ENCODE results near the gene WDR86.

WDR86 gene

DNA sequence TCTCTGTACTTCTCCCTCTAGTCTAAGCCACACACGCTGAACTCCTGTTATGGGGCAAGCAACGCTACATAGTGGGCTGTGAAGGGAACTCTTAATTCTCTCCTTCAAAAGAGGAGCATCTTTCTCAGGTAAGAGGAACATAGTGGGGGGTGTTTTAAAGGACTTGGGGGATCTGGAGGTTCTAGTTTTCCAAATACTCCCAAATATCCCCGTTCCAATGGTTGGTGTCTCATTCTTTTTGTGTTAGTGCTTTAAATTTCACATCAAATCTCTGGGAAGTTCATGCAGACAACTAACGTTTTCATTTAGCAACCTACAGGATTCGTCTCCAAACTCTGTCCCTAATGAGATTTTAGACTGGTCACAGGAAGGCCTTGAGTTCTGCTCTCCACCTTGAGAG is 12.4 kb upstream of the WDR86 start:
- H3K4me3 ChIP-seq (ENCODE audit: low read depth, low read length), result no peak overlapping the region
- TF ChIP-seq, protein P1, sequence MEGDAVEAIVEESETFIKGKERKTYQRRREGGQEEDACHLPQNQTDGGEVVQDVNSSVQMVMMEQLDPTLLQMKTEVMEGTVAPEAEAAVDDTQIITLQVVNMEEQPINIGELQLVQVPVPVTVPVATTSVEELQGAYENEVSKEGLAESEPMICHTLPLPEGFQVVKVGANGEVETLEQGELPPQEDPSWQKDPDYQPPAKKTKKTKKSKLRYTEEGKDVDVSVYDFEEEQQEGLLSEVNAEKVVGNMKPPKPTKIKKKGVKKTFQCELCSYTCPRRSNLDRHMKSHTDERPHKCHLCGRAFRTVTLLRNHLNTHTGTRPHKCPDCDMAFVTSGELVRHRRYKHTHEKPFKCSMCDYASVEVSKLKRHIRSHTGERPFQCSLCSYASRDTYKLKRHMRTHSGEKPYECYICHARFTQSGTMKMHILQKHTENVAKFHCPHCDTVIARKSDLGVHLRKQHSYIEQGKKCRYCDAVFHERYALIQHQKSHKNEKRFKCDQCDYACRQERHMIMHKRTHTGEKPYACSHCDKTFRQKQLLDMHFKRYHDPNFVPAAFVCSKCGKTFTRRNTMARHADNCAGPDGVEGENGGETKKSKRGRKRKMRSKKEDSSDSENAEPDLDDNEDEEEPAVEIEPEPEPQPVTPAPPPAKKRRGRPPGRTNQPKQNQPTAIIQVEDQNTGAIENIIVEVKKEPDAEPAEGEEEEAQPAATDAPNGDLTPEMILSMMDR (IDR thresholded peaks at IDR 0.05; ENCODE audit: borderline replicate concordance, insufficient read depth, low read depth, low read length), result no peak

DNA sequence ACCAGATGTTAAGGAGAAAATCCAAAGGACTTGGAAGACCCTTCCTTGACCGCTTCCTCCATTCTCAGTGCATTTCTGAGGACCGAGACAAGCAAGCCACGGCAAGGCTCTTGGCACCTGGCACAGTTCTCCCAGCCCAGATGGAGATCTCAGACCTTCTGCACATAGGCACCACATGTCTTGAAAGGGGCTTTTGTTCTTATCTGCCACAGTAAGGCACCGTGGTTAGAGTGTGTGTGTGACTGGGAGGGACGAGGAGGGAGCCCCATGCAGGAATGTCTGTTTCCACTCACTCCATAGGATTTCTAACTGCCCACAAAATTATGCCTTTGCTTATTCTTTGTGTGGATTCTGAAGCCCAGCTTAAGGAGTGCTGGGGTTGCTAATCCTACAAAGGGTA is 10.3 kb upstream of the WDR86 start:
- TF ChIP-seq, protein P1 (IDR thresholded peaks at IDR 0.05; ENCODE audit: borderline replicate concordance, insufficient read depth, low read depth, low read length), result no peak
- no peak overlapping the region for H3K4me3 ChIP-seq (ENCODE audit: low read depth, low read length)

DNA sequence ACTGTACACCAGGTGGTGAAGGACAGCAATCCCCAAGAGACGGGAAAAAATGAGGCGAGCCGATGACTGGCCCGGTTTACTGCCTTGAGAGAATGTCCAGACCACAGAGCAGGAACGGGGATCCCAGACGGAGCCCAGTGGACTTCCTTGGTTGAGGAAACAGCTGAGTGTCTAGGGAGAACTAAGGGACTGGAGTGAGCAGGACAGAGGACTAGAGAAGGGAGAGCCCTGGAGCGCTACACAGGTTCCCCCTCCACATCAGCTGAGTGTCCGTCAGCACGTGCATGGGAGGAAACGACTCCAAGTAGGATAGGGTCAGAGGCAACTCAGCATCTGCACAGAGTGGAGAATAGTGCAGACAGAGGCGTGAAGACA is 7.1 kb upstream of the WDR86 start:
- TF ChIP-seq, protein P1 (IDR thresholded peaks at IDR 0.05; ENCODE audit: borderline replicate concordance, insufficient read depth, low read depth, low read length), result no peak
- H3K4me3 ChIP-seq (ENCODE audit: low read depth, low read length), result no peak overlapping the region

DNA sequence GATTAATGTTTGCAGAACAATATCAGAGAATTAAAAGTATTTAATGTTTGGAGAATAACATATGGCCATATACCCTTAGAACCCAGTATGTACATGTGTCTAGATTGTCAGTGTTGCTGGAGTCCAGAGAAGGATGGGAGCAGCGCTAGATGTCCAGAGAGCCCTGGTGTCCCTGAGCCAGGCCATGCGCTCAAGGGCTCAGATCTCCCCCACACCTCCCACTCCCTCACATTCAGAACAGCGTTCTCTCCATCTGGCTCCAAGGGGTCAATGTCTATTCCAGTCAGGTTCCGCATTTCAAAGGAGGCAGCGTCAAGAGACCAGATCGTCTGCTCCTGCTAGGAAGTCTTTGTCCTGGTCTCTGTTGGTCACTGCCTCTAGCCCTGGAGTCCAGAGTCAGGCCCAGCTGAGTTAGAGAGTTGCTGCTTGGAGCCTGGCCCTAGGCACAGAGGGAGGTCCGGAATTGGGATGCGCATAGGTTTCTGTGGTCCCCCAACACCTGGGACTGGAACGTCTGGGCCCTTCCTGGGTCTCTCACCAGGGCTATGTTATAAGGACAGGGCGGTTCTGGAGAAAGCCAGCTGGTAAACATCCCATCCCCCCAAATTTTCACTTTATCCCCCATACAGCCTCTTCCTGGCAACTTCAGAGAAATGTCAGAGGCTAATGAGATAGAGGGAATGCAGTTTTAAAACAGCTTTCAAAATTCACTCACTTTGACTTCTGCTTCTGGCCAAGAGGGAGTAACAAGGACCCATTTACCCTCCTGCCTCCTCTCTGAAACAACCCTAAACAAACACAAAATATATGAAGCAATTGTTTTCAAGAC is 6.5 kb upstream of the WDR86 start:
- H3K4me3 ChIP-seq (ENCODE audit: low read depth, low read length), result no peak overlapping the region
- TF ChIP-seq, protein P1 (IDR thresholded peaks at IDR 0.05; ENCODE audit: borderline replicate concordance, insufficient read depth, low read depth, low read length), result no peak

DNA sequence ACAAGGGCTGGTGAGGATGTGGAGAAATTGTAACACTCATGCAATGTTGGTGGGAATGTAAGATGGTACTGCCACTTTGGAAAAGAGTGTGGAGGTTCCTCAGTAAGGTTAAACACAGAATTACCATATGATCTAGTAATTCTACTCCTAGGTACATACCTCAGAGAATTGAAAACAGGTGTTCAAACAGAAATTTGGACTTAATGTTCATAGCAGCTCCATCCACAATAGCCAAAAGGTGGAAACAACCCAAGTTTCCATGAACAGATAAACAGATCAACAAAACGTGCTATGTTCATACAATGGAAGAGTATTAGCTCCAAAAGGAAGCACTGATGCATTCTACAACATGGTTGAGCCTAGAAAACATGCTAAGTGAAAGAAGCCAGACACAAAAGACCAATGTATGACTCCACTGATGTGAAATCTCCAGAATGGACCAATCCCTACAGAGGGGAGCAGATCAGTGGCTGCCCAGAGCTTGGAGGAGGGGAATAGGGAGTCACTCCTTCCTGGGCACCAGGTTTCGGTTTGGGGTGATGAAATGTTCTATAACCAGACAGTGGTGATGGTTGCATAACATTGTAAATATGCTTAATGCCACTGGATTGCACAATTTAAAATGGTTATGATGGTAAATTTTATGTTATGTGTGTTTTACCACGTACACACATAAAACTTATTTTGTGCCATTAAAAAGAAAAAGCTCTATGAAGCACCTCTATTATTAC is 5.7 kb upstream of the WDR86 start:
- TF ChIP-seq, protein P1 (IDR thresholded peaks at IDR 0.05; ENCODE audit: borderline replicate concordance, insufficient read depth, low read depth, low read length), result no peak
- H3K4me3 ChIP-seq (ENCODE audit: low read depth, low read length), result no peak overlapping the region

DNA sequence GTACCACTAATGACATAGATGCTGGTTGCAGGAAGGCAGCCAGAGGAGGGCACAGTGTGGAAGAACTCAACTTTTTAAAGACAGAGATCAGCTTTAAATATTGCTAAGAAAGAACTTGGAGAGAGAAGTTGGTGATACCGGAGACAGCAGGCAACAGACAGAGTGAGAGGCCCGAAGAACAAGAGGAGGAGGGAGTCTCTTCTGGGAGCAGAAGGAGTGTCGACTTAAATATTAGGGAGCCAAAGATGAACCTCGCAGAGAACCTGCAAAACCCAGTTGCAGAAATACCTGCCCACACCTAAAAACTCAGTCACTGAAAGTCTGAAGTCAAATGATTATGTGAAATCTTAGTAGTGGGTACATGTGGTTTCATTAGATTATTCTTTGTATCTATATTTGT is 3.4 kb upstream of the WDR86 start:
- no peak overlapping the region for H3K4me3 ChIP-seq (ENCODE audit: low read depth, low read length)
- TF ChIP-seq, protein P1 (IDR thresholded peaks at IDR 0.05; ENCODE audit: borderline replicate concordance, insufficient read depth, low read depth, low read length), result no peak

DNA sequence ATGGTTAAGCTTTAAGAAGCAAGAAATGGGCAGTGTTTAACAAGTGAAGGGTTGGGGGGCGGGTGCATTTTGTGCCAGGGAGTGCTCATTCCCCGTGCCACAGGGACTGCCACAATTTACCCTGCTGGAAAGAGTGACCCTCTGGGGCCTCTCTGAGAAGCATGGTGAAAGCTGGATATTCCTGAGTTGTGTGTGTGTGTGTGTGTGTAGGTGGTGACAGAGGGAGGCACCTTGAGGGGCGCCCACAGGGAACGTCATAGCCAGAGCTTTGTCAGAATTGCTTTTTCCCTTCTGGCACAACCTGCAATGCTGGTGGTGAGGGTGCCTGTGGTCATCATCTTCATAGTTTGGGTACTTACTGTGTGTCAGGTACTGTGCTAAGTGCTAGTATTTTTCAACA is 2.5 kb upstream of the WDR86 start:
- TF ChIP-seq, protein P1 (IDR thresholded peaks at IDR 0.05; ENCODE audit: borderline replicate concordance, insufficient read depth, low read depth, low read length), result no peak
- H3K4me3 ChIP-seq (ENCODE audit: low read depth, low read length), result no peak overlapping the region
